ENCODE results near the gene BICRAL. TPM values are rescaled to one million over a fixed set of nuclear protein-coding genes. Genes with fewer than 3 reads are reported as not detected.

BICRAL gene
- total RNA-seq, 1 donor from 2014 or later: 2.9 TPM

DNA sequence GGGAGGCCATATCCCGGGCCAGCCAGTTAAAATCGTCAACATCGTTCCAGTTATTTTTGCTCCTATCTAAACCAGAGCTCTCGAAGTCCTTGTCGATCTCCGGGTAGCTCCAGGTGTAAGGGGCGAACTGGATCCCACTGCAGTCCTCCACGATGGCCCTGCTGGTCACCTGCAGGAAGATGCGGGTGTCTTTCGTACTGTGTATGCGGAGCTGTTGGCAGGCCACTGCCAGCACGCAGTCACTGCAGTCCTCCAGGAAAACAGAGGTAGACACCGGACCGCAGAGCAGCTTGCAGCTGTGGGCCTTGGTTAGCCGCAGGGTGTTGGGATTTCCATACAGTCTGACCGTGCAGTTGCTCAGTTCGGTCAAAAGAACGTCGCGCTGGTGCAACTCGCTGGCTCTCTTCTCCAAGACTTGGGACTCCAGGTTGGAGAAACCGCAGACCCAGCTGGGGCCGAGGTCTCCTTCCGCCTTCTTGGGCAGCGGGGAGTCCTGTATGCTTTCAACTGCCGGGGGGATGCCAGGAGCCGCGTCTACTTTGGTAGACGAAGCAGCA, 36.7 kb upstream of the BICRAL start:
- H3K4me3 ChIP-seq (ENCODE audit: low read depth, low read length): peak overlapping the region; percentile 84
- TF ChIP-seq, protein P1, sequence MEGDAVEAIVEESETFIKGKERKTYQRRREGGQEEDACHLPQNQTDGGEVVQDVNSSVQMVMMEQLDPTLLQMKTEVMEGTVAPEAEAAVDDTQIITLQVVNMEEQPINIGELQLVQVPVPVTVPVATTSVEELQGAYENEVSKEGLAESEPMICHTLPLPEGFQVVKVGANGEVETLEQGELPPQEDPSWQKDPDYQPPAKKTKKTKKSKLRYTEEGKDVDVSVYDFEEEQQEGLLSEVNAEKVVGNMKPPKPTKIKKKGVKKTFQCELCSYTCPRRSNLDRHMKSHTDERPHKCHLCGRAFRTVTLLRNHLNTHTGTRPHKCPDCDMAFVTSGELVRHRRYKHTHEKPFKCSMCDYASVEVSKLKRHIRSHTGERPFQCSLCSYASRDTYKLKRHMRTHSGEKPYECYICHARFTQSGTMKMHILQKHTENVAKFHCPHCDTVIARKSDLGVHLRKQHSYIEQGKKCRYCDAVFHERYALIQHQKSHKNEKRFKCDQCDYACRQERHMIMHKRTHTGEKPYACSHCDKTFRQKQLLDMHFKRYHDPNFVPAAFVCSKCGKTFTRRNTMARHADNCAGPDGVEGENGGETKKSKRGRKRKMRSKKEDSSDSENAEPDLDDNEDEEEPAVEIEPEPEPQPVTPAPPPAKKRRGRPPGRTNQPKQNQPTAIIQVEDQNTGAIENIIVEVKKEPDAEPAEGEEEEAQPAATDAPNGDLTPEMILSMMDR (conservative IDR thresholded peaks at IDR 0.05; ENCODE audit: low read depth, low read length): no peak
- DNase-seq (ENCODE audit: low read depth): no peak

DNA sequence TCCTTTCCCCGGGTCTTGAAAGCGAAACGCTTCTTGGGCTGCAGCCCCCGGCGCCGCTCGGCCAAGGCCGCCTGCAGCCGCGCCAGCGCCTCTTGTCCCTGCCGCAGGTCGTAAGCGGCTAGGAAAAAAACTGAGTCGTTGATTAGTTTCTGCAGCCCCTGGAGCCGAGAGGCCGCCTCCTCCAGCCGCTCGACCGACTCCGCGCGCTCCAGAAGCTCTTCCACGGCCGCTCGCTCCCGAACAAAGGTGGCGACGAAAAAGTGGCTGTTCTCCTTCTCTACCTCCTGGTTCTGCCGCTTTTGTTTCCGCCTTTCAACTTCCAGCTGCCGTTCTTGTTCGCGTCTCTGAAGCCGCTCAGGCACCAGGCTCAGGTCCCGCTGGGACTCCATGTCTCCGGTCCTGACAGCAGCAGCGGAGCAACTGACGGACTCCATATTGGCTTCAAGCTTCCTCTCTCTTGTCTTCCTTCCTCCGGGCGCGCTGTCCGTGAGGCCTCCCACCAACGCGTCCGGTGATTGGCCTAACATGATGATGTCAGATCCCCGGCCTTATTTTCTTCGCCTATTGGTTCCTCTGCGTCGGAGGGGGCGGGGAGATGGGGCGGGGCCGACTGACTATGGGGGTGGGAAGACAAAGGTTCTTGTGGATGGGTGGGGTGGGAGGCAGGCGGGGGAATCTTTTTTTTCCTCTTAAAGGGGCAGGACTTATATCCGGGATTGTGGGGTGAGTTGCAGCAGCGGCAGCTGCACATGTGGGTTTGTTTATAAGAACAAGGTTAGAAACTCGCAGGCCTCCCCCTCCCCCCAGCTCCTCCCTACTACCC, 36.0 kb upstream of the BICRAL start, which contains the start of gene TBCC:
TBCC (minus strand) TSS at position 464 of the 823 bp plus-strand sequence; CDS start at position 434, 30 bp downstream.
- TF ChIP-seq, protein P1 (conservative IDR thresholded peaks at IDR 0.05; ENCODE audit: low read depth, low read length): no peak
- peak; percentile 85 for DNase-seq (ENCODE audit: low read depth)
- H3K4me3 ChIP-seq (ENCODE audit: low read depth, low read length): peak within 1 kb of the TSS; percentile 84

DNA sequence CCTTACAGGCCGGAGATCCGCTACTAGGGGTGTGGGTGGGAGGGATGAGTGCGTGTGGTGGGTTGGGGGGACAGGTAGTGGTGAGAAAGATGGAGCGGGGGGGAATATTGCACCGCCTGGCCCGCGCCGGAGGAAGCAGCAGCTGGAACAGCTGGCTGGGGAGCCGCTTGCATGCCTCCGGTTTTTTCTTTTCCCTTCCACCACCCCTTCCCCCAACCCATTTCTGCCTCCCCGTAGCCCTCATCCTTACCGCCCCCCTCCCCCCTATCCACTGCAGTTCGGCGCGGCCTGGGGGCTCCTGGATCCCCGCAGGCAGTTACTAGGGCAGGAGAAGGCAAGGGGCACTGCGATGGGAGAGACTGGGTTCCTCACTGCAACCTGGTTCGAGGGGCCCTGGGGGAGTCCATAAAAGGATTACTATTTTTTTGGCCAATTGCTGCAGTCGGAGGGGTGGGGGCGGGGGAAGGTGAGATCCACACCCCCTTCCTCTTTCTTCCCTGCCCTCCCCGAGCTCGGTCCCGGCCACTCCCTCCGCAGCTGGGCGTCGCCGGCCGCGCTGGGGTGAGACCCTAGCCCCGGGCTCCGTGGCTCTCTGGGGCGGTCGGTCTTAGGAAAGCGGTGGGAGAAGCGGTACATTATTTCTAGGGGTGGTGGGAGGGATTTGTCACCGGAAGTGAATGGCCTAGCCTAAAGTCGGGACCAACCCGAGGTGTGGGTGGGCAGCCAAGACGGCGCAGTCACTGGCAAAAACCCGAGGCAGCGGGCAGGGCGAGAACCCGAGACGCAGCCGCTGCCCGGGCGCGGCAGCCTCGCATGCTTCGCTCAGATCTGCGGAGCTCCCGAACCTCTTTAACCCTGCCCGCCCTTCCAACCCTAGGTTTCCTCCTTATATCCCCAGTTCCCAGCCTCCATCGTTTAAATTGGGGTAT, 35.1 kb upstream of the BICRAL start:
- DNase-seq (ENCODE audit: low read depth): no peak
- peak overlapping the region; percentile 73 for H3K4me3 ChIP-seq (ENCODE audit: low read depth, low read length)
- TF ChIP-seq, protein P1 (conservative IDR thresholded peaks at IDR 0.05; ENCODE audit: low read depth, low read length): no peak

DNA sequence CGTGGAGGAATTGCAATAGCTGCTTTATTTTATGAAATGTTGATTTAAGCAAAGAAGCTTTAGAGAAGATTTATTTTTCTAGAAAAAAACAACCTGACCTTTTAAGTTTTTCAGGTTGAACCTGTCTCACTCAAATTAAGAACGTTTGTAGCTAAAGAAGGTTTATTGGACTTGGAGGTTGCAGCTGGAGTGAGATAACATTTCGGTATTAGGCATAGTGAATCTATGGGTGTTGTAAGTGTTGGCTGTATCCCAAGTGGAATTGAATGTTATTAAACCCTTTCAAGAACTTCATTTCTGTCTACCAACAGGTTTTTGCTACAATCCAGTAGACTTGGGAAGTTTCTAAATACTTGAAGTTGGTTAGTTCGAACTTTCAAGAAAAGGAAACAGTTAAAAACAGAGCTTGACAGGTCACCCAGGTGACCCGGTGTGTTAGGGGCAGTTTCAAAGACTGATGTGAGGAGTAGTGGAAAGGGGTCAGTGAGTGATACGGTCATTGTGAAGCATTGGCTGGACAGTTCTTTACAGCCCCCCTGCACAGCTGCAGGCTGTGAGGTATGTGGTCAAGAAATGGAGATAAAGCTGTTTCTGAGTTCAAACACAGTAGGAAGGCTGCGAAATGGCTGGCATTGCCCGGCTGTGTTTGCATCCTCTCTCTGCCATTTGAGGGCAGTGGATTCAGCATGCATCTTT, 33.5 kb upstream of the BICRAL start:
- no peak for DNase-seq (ENCODE audit: low read depth)
- H3K4me3 ChIP-seq (ENCODE audit: low read depth, low read length): peak overlapping the region; percentile 73
- TF ChIP-seq, protein P1 (conservative IDR thresholded peaks at IDR 0.05; ENCODE audit: low read depth, low read length): no peak

DNA sequence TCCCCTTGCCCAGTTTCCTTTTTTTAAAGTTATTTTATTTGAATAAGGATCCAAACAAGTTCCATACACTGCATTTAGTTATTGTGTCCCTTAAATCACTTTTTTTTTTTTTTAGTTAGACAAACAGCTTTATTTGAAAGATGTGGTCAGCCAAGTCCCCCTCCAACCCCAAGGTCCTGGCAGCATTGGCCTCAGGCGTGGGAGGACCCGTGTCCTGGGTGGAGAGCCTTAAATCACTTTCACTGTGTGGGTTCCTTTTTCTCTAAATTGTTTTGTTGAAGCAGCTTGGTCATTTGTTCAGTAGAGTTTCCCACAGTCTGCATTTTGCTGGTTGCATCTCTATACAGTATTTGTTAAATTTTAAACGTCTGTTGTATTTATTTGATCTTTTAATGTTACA, 30.8 kb upstream of the BICRAL start:
- DNase-seq (ENCODE audit: low read depth): no peak
- TF ChIP-seq, protein P1 (conservative IDR thresholded peaks at IDR 0.05; ENCODE audit: low read depth, low read length): no peak
- no peak overlapping the region for H3K4me3 ChIP-seq (ENCODE audit: low read depth, low read length)

DNA sequence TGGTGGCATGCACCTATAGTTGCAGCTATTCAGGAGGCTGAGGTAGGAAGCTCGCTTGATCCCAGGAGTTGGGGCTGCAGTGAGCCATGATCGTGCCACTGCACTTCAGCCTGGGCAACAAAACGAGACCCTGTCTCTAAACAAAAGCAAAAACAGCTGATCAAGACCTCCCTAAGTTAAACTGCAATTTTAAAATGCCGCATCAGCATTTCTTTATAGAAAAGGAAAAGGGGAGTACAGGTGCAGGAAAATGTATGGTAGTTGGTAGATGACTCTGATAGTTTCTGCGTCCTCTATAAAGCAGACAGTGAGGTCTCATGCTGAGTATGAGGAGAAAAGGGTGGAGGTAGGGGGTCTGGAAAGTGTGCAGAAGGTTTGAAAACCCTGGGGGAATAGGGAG, 27.1 kb upstream of the BICRAL start:
- no peak for DNase-seq (ENCODE audit: low read depth)
- TF ChIP-seq, protein P1 (conservative IDR thresholded peaks at IDR 0.05; ENCODE audit: low read depth, low read length): no peak
- no peak overlapping the region for H3K4me3 ChIP-seq (ENCODE audit: low read depth, low read length)

All from epithelial cell of proximal tubule (primary cell).